Thyroid gland (tissue), 4 donors: Measurements from ENCODE around the gene ABCB1. TPM values are rescaled to one million over a fixed set of nuclear protein-coding genes. Genes with fewer than 3 reads are reported as not detected.
"Not testable (repeated sequence)": the region's sequence is repeated elsewhere in the genome, so short reads cannot be mapped to it uniquely, and the experiment has no call there.

Source experiments
- DNase-seq, 2 donors: peaks; one replicate each; pipeline ENCODE4 v3.0.0-alpha.2; 2019
- H3K27ac ChIP-seq, 3 donors: fragments of 200-600 bp; sonication (generic); 1 replicate in 2 of 3; 2 replicates in 1 of 3; pipeline ENCODE4 v1.5.1; 2016 to 2019; ENCODE audit warnings: mild to moderate bottlenecking in 1 of 3, moderate library complexity in 1 of 3
- H3K27me3 ChIP-seq: fragments of 200-600 bp; sonication (generic); one replicate; pipeline ENCODE4 v1.5.1; 2019
- H3K36me3 ChIP-seq, 2 donors: fragments of 200-600 bp; sonication (generic); one replicate each; pipeline ENCODE4 v1.5.1; 2016 to 2019
- H3K4me1 ChIP-seq, 2 donors: fragments of 200-600 bp; sonication (generic); one replicate each; pipeline ENCODE4 v1.5.1; 2017 to 2019
- H3K4me3 ChIP-seq, 3 donors: fragments of 200-600 bp; sonication (generic); replicated peaks in 1 of 3; 1 replicate in 2 of 3; 2 replicates in 1 of 3; pipeline ENCODE4 v1.5.1; 2016; ENCODE audit warnings: mild to moderate bottlenecking in 1 of 3
- H3K9me3 ChIP-seq: fragments of 200-600 bp; sonication (generic); one replicate; pipeline ENCODE4 v1.5.1; 2017
- CTCF ChIP-seq, 6 experiments: fragments of 200-600 bp in 3 of 6; fragments of 450-650 bp in 3 of 6; sonication (generic) in 3 of 6; IDR thresholded peaks; one replicate each; pipeline ENCODE4 v1.5.1; 2016 to 2019; ENCODE audit warnings: antibody characterized with exemption in 6 of 6, mild to moderate bottlenecking in 2 of 6, inconsistent platforms in 1 of 6, moderate library complexity in 1 of 6
- POLR2A ChIP-seq, 2 donors: fragments of 450-650 bp; IDR thresholded peaks; one replicate each; pipeline ENCODE4 v1.6.1; 2017; ENCODE audit warnings: antibody characterized with exemption in 2 of 2, mild to moderate bottlenecking in 2 of 2, moderate library complexity in 1 of 2
- WGBS, 2 donors: methylation state at CpG; one replicate each; pipeline ENCODE4 v1.1.5; 2017; 5-methylcytosine and 5-hydroxymethylcytosine counted together
- intact Hi-C: fragments of 100-400 bp; cut with DNase I; formaldehyde crosslinking; loops from one replicate; pipeline ENCODE4 v1.15.1; 2023
- total RNA-seq, 4 donors: library from RNA; depleted of rRNA; stranded (reverse); fragments of >200 nt; gene quantifications; one replicate each; pipeline ENCODE4 v1.2.3, GENCODE V29; 2016

Gene ABCB1
- total RNA-seq, 4 donors from 2014 or later, result 2.7 to 5.9 (median 4.4) TPM

GRCh38 chr7:87589631-87590030, 11.1 kb downstream of the ABCB1 start:
- TF ChIP-seq CTCF (IDR thresholded peaks at IDR 0.05), result no peak
- TF ChIP-seq POLR2A (IDR thresholded peaks at IDR 0.05), result no peak
- Histone ChIP-seq H3K27ac (no peak overlapping the region), H3K27me3 (no peaks in the 10 kb centered on the region), H3K36me3 (no peaks in the 10 kb centered on the region), H3K4me1 (no peaks in the 10 kb centered on the region), H3K9me3 (no peaks in the 10 kb centered on the region), H3K4me3 (no peak overlapping the region)
- WGBS, 2 donors, result 68 to 77% methylated on average over 1 of the region's 1 CpG
- intact Hi-C loops, result no loop called here
- no peak for DNase-seq

- Histone ChIP-seq H3K4me1 (no peaks in the 10 kb centered on the region), H3K9me3 (no peaks in the 10 kb centered on the region), H3K27ac (no peak overlapping the region), H3K4me3 (no peak overlapping the region), H3K36me3 (no peaks in the 10 kb centered on the region), H3K27me3 (no peaks in the 10 kb centered on the region)
- 74 to 80% methylated on average over 3 of the region's 3 CpGs for WGBS, 2 donors
- TF ChIP-seq CTCF (IDR thresholded peaks at IDR 0.05) (no peak), POLR2A (IDR thresholded peaks at IDR 0.05) (no peak)
- intact Hi-C loops, result no loop called here
- no peak for DNase-seq
Measured at GRCh38 chr7:87581723-87582122, 19.0 kb downstream of the ABCB1 start.

- H3K4me3 ChIP-seq, result no peak overlapping the region
- no peaks in the 10 kb centered on the region for H3K36me3 ChIP-seq
- DNase-seq, result no peak
- intact Hi-C loops, result no loop called here
- no peaks in the 10 kb centered on the region for H3K27me3 ChIP-seq
- no peaks in the 10 kb centered on the region for H3K9me3 ChIP-seq
- no peak overlapping the region for H3K27ac ChIP-seq
- WGBS, 2 donors, result 83 to 90% methylated on average over 1 of the region's 1 CpG
- no peaks in the 10 kb centered on the region for H3K4me1 ChIP-seq
- TF ChIP-seq POLR2A (IDR thresholded peaks at IDR 0.05) (no peak), CTCF (IDR thresholded peaks at IDR 0.05) (no peak)
Measured at GRCh38 chr7:87580636-87581035, 20.0 kb downstream of the ABCB1 start.

GRCh38 chr7:87575521-87575920, 25.2 kb downstream of the ABCB1 start:
- Histone ChIP-seq H3K4me3 (no peak overlapping the region), H3K27ac (no peak overlapping the region), H3K36me3 (no peaks in the 10 kb centered on the region), H3K27me3 (no peaks in the 10 kb centered on the region), H3K4me1 (no peaks in the 10 kb centered on the region), H3K9me3 (no peaks in the 10 kb centered on the region)
- intact Hi-C loops, result no loop called here
- TF ChIP-seq POLR2A (IDR thresholded peaks at IDR 0.05), result no peak
- TF ChIP-seq CTCF (IDR thresholded peaks at IDR 0.05), result no peak
- no peak for DNase-seq
- 86 to 93% methylated on average over 2 of the region's 2 CpGs for whole genome bisulfite sequencing, 2 donors

- intact Hi-C loops, result no loop called here
- H3K27ac ChIP-seq, result no peak overlapping the region
- no peak for DNase-seq
- TF ChIP-seq POLR2A (IDR thresholded peaks at IDR 0.05), result no peak
- no peak for TF ChIP-seq CTCF (IDR thresholded peaks at IDR 0.05)
- 54 to 75% methylated on average over 2 of the region's 2 CpGs for WGBS, 2 donors
- H3K4me3 ChIP-seq, result no peak overlapping the region
- H3K9me3 ChIP-seq, result no peaks in the 10 kb centered on the region
- no peaks in the 10 kb centered on the region for H3K36me3 ChIP-seq
- H3K4me1 ChIP-seq, result no peaks in the 10 kb centered on the region
- H3K27me3 ChIP-seq, result no peaks in the 10 kb centered on the region
Measured at GRCh38 chr7:87574630-87575029, 26.1 kb downstream of the ABCB1 start.

- H3K9me3 ChIP-seq, H3K36me3 ChIP-seq, H3K27me3 ChIP-seq, H3K27ac ChIP-seq, H3K4me1 ChIP-seq, H3K4me3 ChIP-seq, DNase-seq, intact Hi-C loops: not testable (repeated sequence)
- WGBS, 2 donors, result 66 to 72% methylated on average over 1 of the region's 1 CpG
Measured at GRCh38 chr7:87572513-87572912, 28.2 kb downstream of the ABCB1 start.
